Tibial nerve (tissue), 4 donors: ENCODE data around the gene ATP7A. TPM values are rescaled to one million over a fixed set of nuclear protein-coding genes. Genes with fewer than 3 reads are reported as not detected.
"Not testable (repeated sequence)": the region's sequence is repeated elsewhere in the genome, so short reads cannot be mapped to it uniquely, and the experiment has no call there.

Source experiments
- DNase-seq, 2 donors: peaks; one replicate each; pipeline ENCODE4 v3.0.0-alpha.2; 2019; ENCODE audit warnings: low spot score in 2 of 2
- H3K27ac ChIP-seq, 4 donors: fragments of 200-600 bp; sonication (generic) in 3 of 4; one replicate each; pipeline ENCODE4 v1.5.1; 2017 to 2019; ENCODE audit warnings: mild to moderate bottlenecking in 1 of 4
- H3K27me3 ChIP-seq, 2 donors: fragments of 200-600 bp; sonication (generic) in 1 of 2; one replicate each; pipeline versions ENCODE4 v1.5.1 to v1.6.0; 2017 to 2019
- H3K36me3 ChIP-seq, 3 donors: fragments of 200-600 bp; sonication (generic); one replicate each; pipeline ENCODE4 v1.5.1; 2018 to 2019
- H3K4me1 ChIP-seq, 4 donors: fragments of 200-600 bp; sonication (generic) in 3 of 4; one replicate each; pipeline ENCODE4 v1.5.1; 2017 to 2019
- H3K4me3 ChIP-seq, 4 donors: fragments of 200-600 bp; sonication (generic) in 3 of 4; one replicate each; pipeline ENCODE4 v1.5.1; 2017 to 2019; ENCODE audit warnings: mild to moderate bottlenecking in 1 of 4, moderate library complexity in 1 of 4
- H3K9me3 ChIP-seq, 4 donors: fragments of 200-600 bp; sonication (generic) in 3 of 4; one replicate each; pipeline ENCODE4 v1.5.1; 2017 to 2019
- CTCF ChIP-seq, 5 experiments: fragments of 200-600 bp in 3 of 5; fragments of 450-650 bp in 2 of 5; sonication (generic) in 3 of 5; IDR thresholded peaks; one replicate each; pipeline ENCODE4 v1.5.1; 2016 to 2019; ENCODE audit warnings: antibody characterized with exemption in 5 of 5, mild to moderate bottlenecking in 3 of 5, moderate library complexity in 2 of 5
- EP300 ChIP-seq, 2 donors: sonication (generic); formaldehyde crosslinking; IDR thresholded peaks; one replicate each; pipeline ENCODE4 v1.6.1; 2017; ENCODE audit warnings: antibody characterized with exemption in 2 of 2, mild to moderate bottlenecking in 1 of 2
- POLR2A ChIP-seq, 2 donors: fragments of 450-650 bp; IDR thresholded peaks; one replicate each; pipeline ENCODE4 v1.6.1; 2017; ENCODE audit warnings: antibody characterized with exemption in 2 of 2, mild to moderate bottlenecking in 2 of 2, moderate library complexity in 2 of 2
- WGBS, 2 donors: methylation state at CpG; one replicate each; pipeline ENCODE4 v1.1.5; 2018; 5-methylcytosine and 5-hydroxymethylcytosine counted together
- total RNA-seq, 4 donors: library from RNA; depleted of rRNA; stranded (reverse); fragments of >200 nt; gene quantifications; one replicate each; pipeline ENCODE4 v1.1.0, GENCODE V29; 2016

ATP7A gene
- total RNA-seq, 4 donors from 2014 or later = 9.4 to 12.7 (median 10.4) TPM

- no peaks in the 10 kb centered on the region for H3K9me3 ChIP-seq
- no peak for TF ChIP-seq CTCF (IDR thresholded peaks at IDR 0.05)
- no peak for TF ChIP-seq POLR2A (IDR thresholded peaks at IDR 0.05)
- TF ChIP-seq EP300 (IDR thresholded peaks at IDR 0.05) = no peak
- H3K4me1 ChIP-seq = no peaks in the 10 kb centered on the region
- H3K27ac ChIP-seq = no peak overlapping the region
- H3K36me3 ChIP-seq = no peaks in the 10 kb centered on the region
- no peak for DNase-seq
- H3K27me3 ChIP-seq = no peaks in the 10 kb centered on the region
- H3K4me3 ChIP-seq = no peak overlapping the region
- WGBS, 2 donors = 78 to 94% methylated on average over 3 of the region's 3 CpGs
Observed at GRCh38 chrX:78037881-78038280, 127.4 kb downstream of the ATP7A start.

GRCh38 chrX:78042601-78043000 lies 132.1 kb downstream of the ATP7A start:
- TF ChIP-seq POLR2A (IDR thresholded peaks at IDR 0.05) (no peak), EP300 (IDR thresholded peaks at IDR 0.05) (no peak), CTCF (IDR thresholded peaks at IDR 0.05) (no peak)
- Histone ChIP-seq H3K27me3 (no peaks in the 10 kb centered on the region), H3K27ac (no peak overlapping the region), H3K4me1 (no peaks in the 10 kb centered on the region), H3K9me3 (no peaks in the 10 kb centered on the region), H3K4me3 (no peak overlapping the region), H3K36me3 (peaks cover 0 to 14% (median 0%) of the 10 kb centered on the region in 3 donors)
- DNase-seq = no peak
- WGBS, 2 donors = 88 to 100% methylated on average over 1 of the region's 1 CpG

GRCh38 chrX:78046362-78046761 lies 135.9 kb downstream of the ATP7A start:
- TF ChIP-seq EP300 (IDR thresholded peaks at IDR 0.05) = no peak
- no peak for DNase-seq
- WGBS, 2 donors = 69 to 84% methylated on average over 4 of the region's 4 CpGs

GRCh38 chrX:78048052-78048451 lies 137.6 kb downstream of the ATP7A start:
- H3K27ac ChIP-seq = no peak overlapping the region
- no peaks in the 10 kb centered on the region for H3K9me3 ChIP-seq
- no peak for DNase-seq
- H3K4me3 ChIP-seq = no peak overlapping the region
- peaks cover 0 to 14% (median 0%) of the 10 kb centered on the region in 3 donors for H3K36me3 ChIP-seq
- TF ChIP-seq EP300 (IDR thresholded peaks at IDR 0.05) = no peak
- no peak for TF ChIP-seq POLR2A (IDR thresholded peaks at IDR 0.05)
- TF ChIP-seq CTCF (IDR thresholded peaks at IDR 0.05) = no peak
- no peaks in the 10 kb centered on the region for H3K4me1 ChIP-seq
- no peaks in the 10 kb centered on the region for H3K27me3 ChIP-seq
- WGBS, 2 donors = 53 to 73% methylated on average over 2 of the region's 2 CpGs

More at GRCh38 chrX:78046362-78046761, 135.9 kb downstream of the ATP7A start:
- H3K4me3 ChIP-seq = no peak overlapping the region
- no peaks in the 10 kb centered on the region for H3K4me1 ChIP-seq
- no peaks in the 10 kb centered on the region for H3K9me3 ChIP-seq
- H3K27ac ChIP-seq = no peak overlapping the region
- H3K27me3 ChIP-seq = no peaks in the 10 kb centered on the region
- H3K36me3 ChIP-seq = peaks cover 0 to 14% (median 0%) of the 10 kb centered on the region in 3 donors

- Histone ChIP-seq H3K4me1 (no peaks in the 10 kb centered on the region), H3K27me3 (no peaks in the 10 kb centered on the region), H3K4me3 (no peak overlapping the region), H3K36me3 (no peaks in the 10 kb centered on the region), H3K27ac (no peak overlapping the region), H3K9me3 (no peaks in the 10 kb centered on the region)
- no peak for TF ChIP-seq POLR2A (IDR thresholded peaks at IDR 0.05)
- TF ChIP-seq EP300 (IDR thresholded peaks at IDR 0.05) = no peak
- TF ChIP-seq CTCF (IDR thresholded peaks at IDR 0.05) = no peak
- no peak for DNase-seq
Observed at GRCh38 chrX:78063687-78064086, 153.2 kb downstream of the ATP7A start.

- TF ChIP-seq POLR2A (IDR thresholded peaks at IDR 0.05) (no peak), EP300 (IDR thresholded peaks at IDR 0.05) (no peak), CTCF (IDR thresholded peaks at IDR 0.05) (no peak)
- no peak for DNase-seq
- Histone ChIP-seq H3K36me3 (no peaks in the 10 kb centered on the region), H3K9me3 (no peaks in the 10 kb centered on the region), H3K4me1 (no peaks in the 10 kb centered on the region), H3K27me3 (no peaks in the 10 kb centered on the region), H3K27ac (no peak overlapping the region), H3K4me3 (no peak overlapping the region)
- WGBS, 2 donors = 77 to 96% methylated on average over 3 to 4 of the region's 4 CpGs
Observed at GRCh38 chrX:78064152-78064551, 153.7 kb downstream of the ATP7A start.

GRCh38 chrX:78064698-78065601 lies 154.5 kb downstream of the ATP7A start:
- not testable (repeated sequence) for H3K4me1 ChIP-seq, H3K27me3 ChIP-seq, DNase-seq, H3K27ac ChIP-seq, H3K4me3 ChIP-seq, H3K36me3 ChIP-seq, H3K9me3 ChIP-seq
- 72 to 75% methylated on average over 6 of the region's 6 CpGs for WGBS, 2 donors
